Loucy (cell line): Measurements from ENCODE around the gene JAZF1.

Experiments
- H2AFZ ChIP-seq: fragments of 200-600 bp; sonication (generic); 2 replicates; pipeline ENCODE4 v1.6.0; 2016; ENCODE audit warnings: antibody characterized with exemption, mild to moderate bottlenecking, low read length, moderate library complexity
- H3F3A ChIP-seq: fragments of 200-600 bp; 2 replicates; pipeline ENCODE4 v1.6.0; 2016; ENCODE audit warnings: antibody characterized with exemption, low read depth, mild to moderate bottlenecking
- H3K27me3 ChIP-seq: fragments of 200-600 bp; sonication (generic); 2 replicates; pipeline ENCODE4 v1.6.1; 2014; ENCODE audit warnings: low read length, mild to moderate bottlenecking; ENCODE audit not compliant: insufficient read depth, poor library complexity, severe bottlenecking
- H3K36me3 ChIP-seq: fragments of 200-600 bp; sonication (generic); 2 replicates; pipeline ENCODE4 v1.6.1; 2016; ENCODE audit warnings: low read length; ENCODE audit not compliant: insufficient read depth
- H3K4me1 ChIP-seq: fragments of 200-600 bp; sonication (generic); 2 replicates; pipeline ENCODE4 v1.5.1; 2014; ENCODE audit warnings: low read length, mild to moderate bottlenecking; ENCODE audit not compliant: insufficient read depth, poor library complexity, severe bottlenecking
- H3K4me2 ChIP-seq: fragments of 200-600 bp; sonication (generic); 2 replicates; pipeline ENCODE4 v1.6.0; 2014; ENCODE audit warnings: antibody characterized with exemption, low read length, low read depth, mild to moderate bottlenecking; ENCODE audit not compliant: poor library complexity, severe bottlenecking
- H3K4me3 ChIP-seq: fragments of 200-600 bp; sonication (generic); 2 replicates; pipeline ENCODE4 v1.5.1; 2014; ENCODE audit warnings: low read length, mild to moderate bottlenecking, mixed read lengths; ENCODE audit not compliant: poor library complexity, severe bottlenecking
- H3K79me2 ChIP-seq: fragments of 200-600 bp; sonication (generic); 2 replicates; pipeline ENCODE4 v1.6.1; 2014; ENCODE audit warnings: low read length; ENCODE audit not compliant: insufficient read depth
- H3K9ac ChIP-seq: fragments of 200-600 bp; sonication (generic); 2 replicates; pipeline ENCODE4 v1.6.0; 2014; ENCODE audit warnings: mild to moderate bottlenecking, low read depth, low read length, moderate library complexity; ENCODE audit not compliant: poor library complexity, severe bottlenecking
- H3K9me2 ChIP-seq: fragments of 200-600 bp; sonication (generic); replicated peaks from 2 replicates; pipeline ENCODE4 v1.6.1; 2016; ENCODE audit warnings: low read depth, low read length, mixed read lengths
- H3K9me3 ChIP-seq: fragments of 200-600 bp; sonication (generic); 2 replicates; pipeline ENCODE4 v1.6.1; 2014; ENCODE audit warnings: mild to moderate bottlenecking, antibody characterized with exemption, low read length, low read depth; ENCODE audit not compliant: insufficient read depth
- H4K20me1 ChIP-seq: fragments of 200-600 bp; sonication (generic); 2 replicates; pipeline ENCODE4 v1.6.0; 2014; ENCODE audit warnings: antibody characterized with exemption, low read length, mild to moderate bottlenecking; ENCODE audit not compliant: insufficient read depth, poor library complexity, severe bottlenecking
- EZH2phosphoT487 ChIP-seq: fragments of 200-600 bp; IDR thresholded peaks from 2 replicates; pipeline ENCODE4 v1.6.1; 2018; ENCODE audit warnings: antibody characterized with exemption, mild to moderate bottlenecking, moderate library complexity, borderline replicate concordance
- TF ChIP-seq, protein P1 (sequence below): fragments of 200-600 bp; sonication (generic); conservative IDR thresholded peaks from 2 replicates; pipeline ENCODE4 v1.5.1; 2014; ENCODE audit warnings: mild to moderate bottlenecking, antibody characterized with exemption, low read length

JAZF1 gene

DNA sequence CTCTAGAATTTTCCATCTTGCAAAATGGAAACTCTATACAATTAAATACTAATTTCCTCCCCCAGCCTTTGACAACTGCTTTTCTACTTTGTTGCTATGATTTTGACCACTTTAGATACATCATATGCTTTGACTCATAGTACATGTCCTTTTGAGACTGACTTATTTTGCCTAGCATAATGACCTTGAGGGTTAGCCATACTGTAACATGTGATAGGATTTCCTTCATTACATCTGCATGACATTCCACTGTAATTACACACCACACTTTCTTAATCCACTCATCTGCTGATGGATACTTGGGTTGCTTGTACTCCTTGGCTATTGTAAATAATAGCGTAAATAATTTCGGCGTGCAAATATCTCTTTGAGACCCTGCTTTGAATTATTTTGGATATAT lies 127.7 kb downstream of the JAZF1 start:
- Histone ChIP-seq H3K9ac (no peak overlapping the region), H3K9me2 (no peaks in the 10 kb centered on the region), H3K4me3 (no peak overlapping the region), H2AFZ (no peak overlapping the region), H3K36me3 (no peaks in the 10 kb centered on the region), H3K4me1 (peaks cover 56% of the 10 kb centered on the region), H3K4me2 (no peak overlapping the region), H3F3A (peaks cover 4% of the 10 kb centered on the region; the same call in 1 of the 2 replicates), H3K9me3 (no peaks in the 10 kb centered on the region), H4K20me1 (no peaks in the 10 kb centered on the region), H3K79me2 (peaks cover 12% of the 10 kb centered on the region; the same call in 1 of the 2 replicates), H3K27me3 (no peaks in the 10 kb centered on the region)
- TF ChIP-seq EZH2phosphoT487 = no peak
- TF ChIP-seq, protein P1, sequence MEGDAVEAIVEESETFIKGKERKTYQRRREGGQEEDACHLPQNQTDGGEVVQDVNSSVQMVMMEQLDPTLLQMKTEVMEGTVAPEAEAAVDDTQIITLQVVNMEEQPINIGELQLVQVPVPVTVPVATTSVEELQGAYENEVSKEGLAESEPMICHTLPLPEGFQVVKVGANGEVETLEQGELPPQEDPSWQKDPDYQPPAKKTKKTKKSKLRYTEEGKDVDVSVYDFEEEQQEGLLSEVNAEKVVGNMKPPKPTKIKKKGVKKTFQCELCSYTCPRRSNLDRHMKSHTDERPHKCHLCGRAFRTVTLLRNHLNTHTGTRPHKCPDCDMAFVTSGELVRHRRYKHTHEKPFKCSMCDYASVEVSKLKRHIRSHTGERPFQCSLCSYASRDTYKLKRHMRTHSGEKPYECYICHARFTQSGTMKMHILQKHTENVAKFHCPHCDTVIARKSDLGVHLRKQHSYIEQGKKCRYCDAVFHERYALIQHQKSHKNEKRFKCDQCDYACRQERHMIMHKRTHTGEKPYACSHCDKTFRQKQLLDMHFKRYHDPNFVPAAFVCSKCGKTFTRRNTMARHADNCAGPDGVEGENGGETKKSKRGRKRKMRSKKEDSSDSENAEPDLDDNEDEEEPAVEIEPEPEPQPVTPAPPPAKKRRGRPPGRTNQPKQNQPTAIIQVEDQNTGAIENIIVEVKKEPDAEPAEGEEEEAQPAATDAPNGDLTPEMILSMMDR = no peak

- TF ChIP-seq EZH2phosphoT487 = no peak
- TF ChIP-seq, protein P1 = no peak
Measured at GRCh38 chr7:28048694-28049093, 131.9 kb downstream of the JAZF1 start.

GRCh38 chr7:28046035-28046434 lies 134.6 kb downstream of the JAZF1 start:
- H3K9me2 ChIP-seq = no peaks in the 10 kb centered on the region
- TF ChIP-seq, protein P1 = no peak
- no peak for TF ChIP-seq EZH2phosphoT487
- H3K4me3 ChIP-seq = no peak overlapping the region
- H3K36me3 ChIP-seq = no peaks in the 10 kb centered on the region
- peaks cover 13% of the 10 kb centered on the region for H3K4me1 ChIP-seq
- H3K79me2 ChIP-seq = no peaks in the 10 kb centered on the region
- no peaks in the 10 kb centered on the region for H3K9me3 ChIP-seq
- H4K20me1 ChIP-seq = no peaks in the 10 kb centered on the region
- H2AFZ ChIP-seq = no peak overlapping the region
- no peak overlapping the region for H3K9ac ChIP-seq
- no peak overlapping the region for H3K4me2 ChIP-seq
- no peaks in the 10 kb centered on the region for H3F3A ChIP-seq
- no peaks in the 10 kb centered on the region for H3K27me3 ChIP-seq

More at GRCh38 chr7:28048694-28049093, 131.9 kb downstream of the JAZF1 start:
- no peaks in the 10 kb centered on the region for H4K20me1 ChIP-seq
- no peaks in the 10 kb centered on the region for H3K9me3 ChIP-seq
- H3K27me3 ChIP-seq = no peaks in the 10 kb centered on the region
- H3K9ac ChIP-seq = no peak overlapping the region
- H3K9me2 ChIP-seq = no peaks in the 10 kb centered on the region
- peaks cover 36% of the 10 kb centered on the region for H3K4me1 ChIP-seq
- H3K4me3 ChIP-seq = no peak overlapping the region
- peaks cover 12% of the 10 kb centered on the region; the same call in 1 of the 2 replicates for H3K79me2 ChIP-seq
- no peaks in the 10 kb centered on the region for H3K36me3 ChIP-seq
- H3K4me2 ChIP-seq = no peak overlapping the region
- no peaks in the 10 kb centered on the region for H3F3A ChIP-seq
- H2AFZ ChIP-seq = no peak overlapping the region
